Mesenchymal stem cell (in vitro differentiated cells and primary cell): ENCODE measurements around the gene C3orf85.
A peak's percentile ranks its signal among the peaks of the same experiment; 100 is the strongest.

Experiments
- DNase-seq: peaks from one replicate; pipeline ENCODE4 v3.0.0-alpha.2; 2013
- H2AFZ ChIP-seq: one replicate; pipeline ENCODE4 v1.6.1; 2013; ENCODE audit warnings: low read depth, mild to moderate bottlenecking, control low read depth, inconsistent platforms, low read length, moderate library complexity
- H2AK5ac ChIP-seq: 2 replicates; pipeline ENCODE4 v1.6.1; 2013; ENCODE audit warnings: low read length, moderate library complexity, mild to moderate bottlenecking, inconsistent platforms; ENCODE audit not compliant: severe bottlenecking
- H2BK120ac ChIP-seq: one replicate; pipeline ENCODE4 v1.6.1; 2013; ENCODE audit warnings: low read depth, mild to moderate bottlenecking, inconsistent platforms, low read length, moderate library complexity
- H2BK12ac ChIP-seq, 2 experiments: one replicate each; pipeline ENCODE4 v1.6.1; 2013; ENCODE audit warnings: inconsistent platforms in 2 of 2, low read length in 2 of 2, mild to moderate bottlenecking in 2 of 2, moderate library complexity in 2 of 2, control low read depth in 1 of 2
- H2BK15ac ChIP-seq: one replicate; pipeline ENCODE4 v1.6.1; 2013; ENCODE audit warnings: mild to moderate bottlenecking, low read depth, inconsistent platforms; ENCODE audit not compliant: poor library complexity, severe bottlenecking
- H2BK5ac ChIP-seq: 2 replicates; pipeline ENCODE4 v1.6.1; 2013; ENCODE audit warnings: low read depth, mild to moderate bottlenecking, low read length, control low read depth, inconsistent platforms; ENCODE audit not compliant: poor library complexity, severe bottlenecking
- H3K14ac ChIP-seq, 2 experiments: one replicate each; pipeline ENCODE4 v1.6.1; 2013; ENCODE audit warnings: inconsistent platforms in 2 of 2, low read length in 2 of 2, control low read depth in 1 of 2, mild to moderate bottlenecking in 1 of 2, moderate library complexity in 1 of 2
- H3K18ac ChIP-seq, 2 experiments: one replicate each; pipeline ENCODE4 v1.6.1; 2013; ENCODE audit warnings: inconsistent platforms in 2 of 2, low read length in 2 of 2, control low read depth in 1 of 2, low read depth in 1 of 2, mild to moderate bottlenecking in 1 of 2
- H3K23ac ChIP-seq, 2 experiments: one replicate each; pipeline ENCODE4 v1.6.1; 2013; ENCODE audit warnings: inconsistent platforms in 2 of 2, low read length in 2 of 2, mild to moderate bottlenecking in 2 of 2, moderate library complexity in 2 of 2, control low read depth in 1 of 2
- H3K27ac ChIP-seq: 2 replicates; pipeline ENCODE4 v1.5.1; 2013; ENCODE audit warnings: mild to moderate bottlenecking, moderate library complexity, low read length, control low read depth, inconsistent platforms; ENCODE audit not compliant: poor library complexity, severe bottlenecking
- H3K27me3 ChIP-seq, 2 experiments: 2 replicates each; pipeline versions ENCODE4 v1.6.1 to v1.7.0; 2013; ENCODE audit warnings: low read length in 2 of 2, mild to moderate bottlenecking in 2 of 2, moderate library complexity in 2 of 2, control low read depth in 1 of 2, inconsistent platforms in 1 of 2; ENCODE audit not compliant: control insufficient read depth in 1 of 2, insufficient read depth in 1 of 2
- H3K36me3 ChIP-seq, 2 experiments: 2 replicates each; pipeline versions ENCODE4 v1.6.1 to v1.7.0; 2013; ENCODE audit warnings: low read length in 2 of 2, control low read depth in 1 of 2, inconsistent platforms in 1 of 2, low read depth in 1 of 2, mild to moderate bottlenecking in 1 of 2; ENCODE audit not compliant: insufficient read depth in 2 of 2, control insufficient read depth in 1 of 2
- H3K4ac ChIP-seq, 2 experiments: one replicate each; pipeline ENCODE4 v1.6.1; 2013; ENCODE audit warnings: inconsistent platforms in 2 of 2, low read length in 2 of 2, mild to moderate bottlenecking in 2 of 2, moderate library complexity in 2 of 2, control low read depth in 1 of 2, low read depth in 1 of 2
- H3K4me1 ChIP-seq: 2 replicates; pipeline ENCODE4 v1.6.1; 2013; ENCODE audit warnings: low read depth, low read length, control low read depth; ENCODE audit not compliant: control insufficient read depth, insufficient read depth
- H3K4me2 ChIP-seq: 2 replicates; pipeline ENCODE4 v1.6.1; 2013; ENCODE audit warnings: low read length, mild to moderate bottlenecking, inconsistent platforms; ENCODE audit not compliant: poor library complexity, severe bottlenecking
- H3K4me3 ChIP-seq, 2 experiments: 2 replicates each; pipeline versions ENCODE4 v1.5.1 to v1.7.0; 2013; ENCODE audit warnings: low read length in 2 of 2, mild to moderate bottlenecking in 2 of 2, control low read depth in 1 of 2, low read depth in 1 of 2; ENCODE audit not compliant: insufficient read depth in 1 of 2
- H3K79me1 ChIP-seq: replicated peaks from 2 replicates; pipeline ENCODE4 v1.6.1; 2013; ENCODE audit warnings: mild to moderate bottlenecking, control low read depth, low read length, inconsistent platforms; ENCODE audit not compliant: poor library complexity, severe bottlenecking
- H3K9ac ChIP-seq: 2 replicates; pipeline ENCODE4 v1.7.0; 2013; ENCODE audit warnings: mild to moderate bottlenecking, low read length, moderate library complexity
- H3K9me3 ChIP-seq: 2 replicates; pipeline ENCODE4 v1.7.0; 2013; ENCODE audit warnings: mild to moderate bottlenecking, low read length; ENCODE audit not compliant: control insufficient read depth
- H4K8ac ChIP-seq: one replicate; pipeline ENCODE4 v1.6.1; 2013; ENCODE audit warnings: inconsistent platforms, mild to moderate bottlenecking, low read length, moderate library complexity
- H4K91ac ChIP-seq: one replicate; pipeline ENCODE4 v1.6.1; 2013; ENCODE audit warnings: mild to moderate bottlenecking, low read length, inconsistent platforms
- WGBS: methylation state at CpG from one replicate; pipeline ENCODE4 v1.1.7; 2013; ENCODE audit warnings: mixed read lengths; 5-methylcytosine and 5-hydroxymethylcytosine counted together

Gene C3orf85

DNA sequence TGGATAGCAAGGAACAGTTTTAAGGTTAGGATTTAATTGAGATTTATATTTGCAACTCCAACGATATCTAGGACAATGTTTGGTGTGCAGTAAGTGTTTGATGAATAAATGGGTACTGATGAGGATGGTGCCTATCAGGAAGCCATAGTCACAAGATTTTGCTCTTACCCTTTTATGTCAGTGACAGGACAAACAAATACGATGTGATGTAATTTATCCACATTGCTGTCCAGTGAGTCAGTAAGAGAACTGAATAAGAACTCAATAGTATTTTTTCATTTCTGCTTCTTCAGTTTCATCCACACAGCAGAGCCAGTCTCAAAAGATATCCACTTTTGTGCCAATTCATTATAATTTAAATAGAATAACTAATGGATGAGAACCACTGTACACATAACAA, 18.5 kb downstream of the C3orf85 start:
- Histone ChIP-seq H3K27me3 (no peaks in the 10 kb centered on the region), H3K4me1 (peaks cover 2% of the 10 kb centered on the region), H3K4me3 (no peak overlapping the region), H3K27ac (no peak overlapping the region), H3K4ac (no peak overlapping the region), H3K18ac (no peak overlapping the region), H4K8ac (no peak overlapping the region), H2AFZ (no peak overlapping the region), H3K9me3 (peaks cover 4% of the 10 kb centered on the region), H2BK15ac (no peak overlapping the region), H3K23ac (no peak overlapping the region), H3K79me1 (no peaks in the 10 kb centered on the region), H2BK5ac (no peak overlapping the region), H3K36me3 (no peaks in the 10 kb centered on the region), H3K14ac (no peak overlapping the region), H2BK120ac (no peak overlapping the region), H3K4me2 (no peak overlapping the region), H2BK12ac (no peak overlapping the region), H2AK5ac (no peak overlapping the region), H3K9ac (no peak overlapping the region), H4K91ac (no peak overlapping the region)
- DNase-seq = peak; percentile 35
- WGBS = 80% methylated on average over 1 of the region's 2 CpGs

DNA sequence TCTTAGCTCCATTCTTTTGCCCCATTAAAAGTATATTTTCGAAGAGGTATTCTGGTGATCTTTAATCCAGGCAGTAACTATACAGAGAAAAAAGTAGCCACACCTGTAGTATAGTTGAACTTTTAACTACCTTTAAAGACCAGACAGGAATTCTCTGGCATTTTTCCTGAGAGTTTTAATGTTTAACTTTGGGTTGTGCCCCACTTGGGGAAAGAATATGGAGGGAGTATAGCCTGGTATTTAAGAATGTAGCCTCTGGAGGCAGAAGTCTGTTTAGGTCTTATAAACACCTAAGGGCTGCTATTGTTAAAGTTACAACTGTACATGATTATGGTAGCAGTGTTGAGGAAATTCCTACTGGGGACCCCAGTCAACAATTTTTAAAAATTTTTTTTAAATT, 19.3 kb downstream of the C3orf85 start:
- Histone ChIP-seq H3K18ac (no peak overlapping the region), H3K27me3 (no peaks in the 10 kb centered on the region), H3K36me3 (no peaks in the 10 kb centered on the region), H3K23ac (no peak overlapping the region), H3K4me2 (no peak overlapping the region), H3K79me1 (no peaks in the 10 kb centered on the region), H2BK12ac (no peak overlapping the region), H2AFZ (no peak overlapping the region), H2BK15ac (no peak overlapping the region), H4K8ac (no peak overlapping the region), H3K4ac (no peak overlapping the region), H3K4me3 (no peak overlapping the region), H3K14ac (no peak overlapping the region), H4K91ac (no peak overlapping the region), H3K9ac (no peak overlapping the region), H2AK5ac (no peak overlapping the region), H3K27ac (no peak overlapping the region), H2BK120ac (no peak overlapping the region), H2BK5ac (no peak overlapping the region), H3K4me1 (peaks cover 2% of the 10 kb centered on the region), H3K9me3 (peaks cover 4% of the 10 kb centered on the region)
- no peak for DNase-seq
- WGBS = 80% methylated on average over 1 of the region's 1 CpG

DNA sequence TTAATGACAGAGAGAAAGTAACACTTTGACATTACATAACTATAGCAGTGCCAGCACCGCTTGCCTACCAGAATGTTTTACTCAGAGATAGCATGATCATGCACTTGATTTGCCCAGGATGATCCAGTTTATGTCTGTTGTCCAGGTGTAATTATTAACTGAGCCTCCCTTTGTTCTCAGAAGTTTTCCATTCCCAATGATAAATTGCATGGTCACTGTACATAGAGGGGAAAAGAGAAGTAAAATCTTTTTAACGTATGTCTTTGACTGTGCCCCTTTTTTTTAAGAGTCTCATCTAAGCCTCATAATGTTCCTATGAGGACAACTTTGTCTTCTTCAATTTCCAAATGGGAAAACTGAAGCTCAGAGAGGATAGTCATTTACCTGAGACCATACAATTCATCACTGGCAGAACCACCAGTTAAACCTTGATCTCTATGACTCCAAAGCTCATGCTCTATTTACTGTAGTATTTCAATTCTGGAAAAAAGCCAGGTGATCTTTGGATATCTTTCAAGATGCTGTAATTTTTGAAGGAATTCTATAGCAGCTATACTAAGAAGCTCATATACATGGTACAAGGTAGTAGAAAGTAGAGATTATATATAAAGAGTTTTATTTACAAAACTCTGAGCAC, 25.1 kb downstream of the C3orf85 start:
- no peak overlapping the region for H2BK120ac ChIP-seq
- no peak overlapping the region for H2AFZ ChIP-seq
- no peaks in the 10 kb centered on the region for H3K4me1 ChIP-seq
- no peak overlapping the region for H3K4ac ChIP-seq
- H3K79me1 ChIP-seq = no peaks in the 10 kb centered on the region
- no peak for DNase-seq
- H3K18ac ChIP-seq = no peak overlapping the region
- H2AK5ac ChIP-seq = no peak overlapping the region
- H3K14ac ChIP-seq = no peak overlapping the region
- WGBS = 92% methylated on average over 1 of the region's 2 CpGs
- peaks cover 4% of the 10 kb centered on the region for H3K9me3 ChIP-seq
- no peak overlapping the region for H2BK12ac ChIP-seq
- H3K23ac ChIP-seq = no peak overlapping the region
- H3K27ac ChIP-seq = no peak overlapping the region
- no peaks in the 10 kb centered on the region for H3K27me3 ChIP-seq
- H2BK15ac ChIP-seq = no peak overlapping the region
- no peak overlapping the region for H3K4me3 ChIP-seq
- H4K91ac ChIP-seq = no peak overlapping the region
- no peak overlapping the region for H2BK5ac ChIP-seq
- no peaks in the 10 kb centered on the region for H3K36me3 ChIP-seq
- H3K9ac ChIP-seq = no peak overlapping the region
- no peak overlapping the region for H3K4me2 ChIP-seq
- no peak overlapping the region for H4K8ac ChIP-seq

DNA sequence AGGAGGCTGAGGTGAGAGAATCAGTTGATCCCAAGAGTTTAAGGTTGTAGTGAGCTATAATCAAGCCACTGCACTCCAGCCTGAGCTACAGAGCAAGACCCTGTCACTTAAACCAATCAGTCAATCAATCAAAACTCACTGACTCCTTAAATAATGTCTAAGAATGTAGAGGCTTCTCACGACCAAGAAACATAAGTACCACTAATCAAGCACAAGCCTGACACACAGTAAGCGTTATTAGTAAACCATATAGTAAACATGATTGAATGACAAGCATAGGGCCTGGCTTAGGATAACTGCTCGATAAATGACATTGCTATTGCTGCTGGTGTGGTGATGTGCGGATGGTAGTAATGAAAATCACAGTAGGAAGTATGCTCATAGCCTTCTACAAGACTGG, 29.4 kb downstream of the C3orf85 start:
- WGBS = 95% methylated on average over 4 of the region's 4 CpGs
- Histone ChIP-seq H2BK12ac (no peak overlapping the region), H3K4me1 (no peaks in the 10 kb centered on the region), H3K4me3 (no peak overlapping the region), H2BK5ac (no peak overlapping the region), H3K36me3 (no peaks in the 10 kb centered on the region), H3K79me1 (no peaks in the 10 kb centered on the region), H3K9me3 (no peaks in the 10 kb centered on the region), H3K14ac (no peak overlapping the region), H4K8ac (no peak overlapping the region), H3K27me3 (peaks cover 0 to 15% of the 10 kb centered on the region in 2 experiments), H3K4ac (no peak overlapping the region), H2AK5ac (no peak overlapping the region), H3K27ac (no peak overlapping the region), H3K9ac (no peak overlapping the region), H2BK15ac (no peak overlapping the region), H2AFZ (no peak overlapping the region), H4K91ac (no peak overlapping the region), H3K18ac (no peak overlapping the region), H3K23ac (no peak overlapping the region), H3K4me2 (no peak overlapping the region), H2BK120ac (no peak overlapping the region)
- DNase-seq = no peak
